H1 (cell line): ENCODE data around the gene SENP1.

Source experiments
- ATF3 ChIP-seq: IDR thresholded peaks from 2 replicates; pipeline ENCODE4 v1.6.1; 2011; ENCODE audit warnings: low read depth, mild to moderate bottlenecking, low read length; ENCODE audit not compliant: insufficient read depth
- CTCF ChIP-seq, 3 experiments: IDR thresholded peaks; 1 replicate in 2 of 3; 2 replicates in 1 of 3; pipeline versions ENCODE4 v1.5.1 to v1.6.1; 2011; ENCODE audit warnings: low read length in 3 of 3, mild to moderate bottlenecking in 3 of 3, inconsistent platforms in 2 of 3, low read depth in 1 of 3, moderate library complexity in 1 of 3; ENCODE audit not compliant: insufficient read depth in 1 of 3; ENCODE audit errors: control extremely low read depth in 1 of 3
- EGR1 ChIP-seq: IDR thresholded peaks from 2 replicates; pipeline ENCODE4 v1.6.1; 2011; ENCODE audit warnings: low read depth, low read length, borderline replicate concordance
- EP300 ChIP-seq, 2 experiments: IDR thresholded peaks; 1 replicate in 1 of 2; 2 replicates in 1 of 2; pipeline ENCODE4 v1.6.1; 2011 to 2012; ENCODE audit warnings: low read depth in 2 of 2, low read length in 2 of 2, mild to moderate bottlenecking in 2 of 2, borderline replicate concordance in 1 of 2, inconsistent platforms in 1 of 2, moderate library complexity in 1 of 2
- USF2 ChIP-seq: IDR thresholded peaks from 2 replicates; pipeline ENCODE4 v1.6.1; 2011; ENCODE audit warnings: low read length, improper control_type of control experiment
- ZNF274 ChIP-seq: IDR thresholded peaks from 2 replicates; pipeline ENCODE4 v1.7.0; 2012; ENCODE audit warnings: low read length, borderline replicate concordance; ENCODE audit errors: extremely low read depth

- no peak for TF ChIP-seq ATF3
- no peak for TF ChIP-seq USF2
- TF ChIP-seq ZNF274 = no peak
- TF ChIP-seq CTCF (IDR thresholded peaks at IDR 0.05; ENCODE audit: control extremely low read depth in 1 of 3, insufficient read depth in 1 of 3, low read depth in 1 of 3, low read length in 3 of 3) = no peak
- no peak for TF ChIP-seq EP300 (IDR thresholded peaks at IDR 0.05; ENCODE audit: borderline replicate concordance in 1 of 2, low read depth in 2 of 2, low read length in 2 of 2)
- no peak for TF ChIP-seq EGR1
These were observed 76.2 kb downstream of the SENP1 start for GRCh38 chr12:48029491-48030172.
